Stimulated activated CD4-positive, alpha-beta T cell treated with anti-CD3 and anti-CD28 coated beads, Interleukin-12 subunit alpha, Interleukin-12 subunit beta, amount 100 ng/mL, for 24 hours (primary cell): ENCODE measurements around the gene ATXN1.
"Not testable (repeated sequence)": the region's sequence is repeated elsewhere in the genome, so short reads cannot be mapped to it uniquely, and the experiment has no call there.

Source experiments
- DNase-seq, 2 experiments: peaks; one replicate each; pipeline ENCODE4 v3.0.0-alpha.2; 2020; ENCODE audit warnings: low read depth in 2 of 2

Gene ATXN1

DNA sequence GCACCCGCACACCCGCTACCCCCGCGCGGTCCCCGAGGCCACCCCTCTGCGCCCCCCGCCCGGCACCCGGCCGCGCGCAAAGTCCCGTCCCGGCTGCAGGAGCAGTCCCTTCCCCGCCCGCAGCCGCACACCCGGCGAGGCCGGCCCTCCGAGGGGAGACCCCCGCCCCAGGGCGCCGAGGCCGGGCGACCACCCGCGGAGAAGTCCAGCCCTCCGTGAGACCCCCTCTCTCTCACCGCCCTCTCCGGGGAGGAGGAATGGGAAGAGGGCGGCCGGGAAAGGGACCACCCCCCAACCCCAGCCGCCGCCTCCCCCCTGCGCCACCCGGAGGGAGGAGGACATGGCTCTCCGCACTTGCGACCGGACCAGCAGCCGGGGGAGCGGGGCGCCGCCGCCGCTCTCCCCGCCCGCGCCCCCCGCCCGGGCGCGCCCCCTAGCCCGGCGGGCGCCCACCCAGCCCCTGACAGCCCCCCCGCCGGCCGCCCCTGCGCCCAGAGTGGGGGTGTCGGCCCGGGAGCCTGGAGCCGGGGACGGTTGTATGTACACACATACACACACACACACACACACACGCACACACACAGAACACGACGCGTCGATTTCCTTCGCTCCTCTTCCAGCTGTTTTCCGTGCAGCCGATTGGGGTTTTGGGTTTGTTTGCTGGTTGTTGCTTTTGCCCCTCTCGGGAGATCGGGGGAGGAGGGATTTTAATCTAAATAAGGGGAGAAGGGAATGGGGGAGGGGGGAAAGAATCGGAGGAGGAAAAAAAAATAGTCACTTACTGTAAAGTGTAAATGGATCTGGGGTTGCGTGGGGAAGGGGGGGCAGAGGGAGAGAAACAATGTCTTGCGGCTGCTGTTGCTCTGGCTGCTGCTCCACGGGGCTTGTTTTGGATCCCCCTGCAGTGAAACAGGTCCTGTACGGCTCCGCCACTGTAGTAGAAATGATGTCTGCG, at the start of gene ATXN1:
Gene ATXN1, minus strand, starts transcription at position 945 of the 955 bp plus-strand sequence.
- DNase-seq = no peak

DNA sequence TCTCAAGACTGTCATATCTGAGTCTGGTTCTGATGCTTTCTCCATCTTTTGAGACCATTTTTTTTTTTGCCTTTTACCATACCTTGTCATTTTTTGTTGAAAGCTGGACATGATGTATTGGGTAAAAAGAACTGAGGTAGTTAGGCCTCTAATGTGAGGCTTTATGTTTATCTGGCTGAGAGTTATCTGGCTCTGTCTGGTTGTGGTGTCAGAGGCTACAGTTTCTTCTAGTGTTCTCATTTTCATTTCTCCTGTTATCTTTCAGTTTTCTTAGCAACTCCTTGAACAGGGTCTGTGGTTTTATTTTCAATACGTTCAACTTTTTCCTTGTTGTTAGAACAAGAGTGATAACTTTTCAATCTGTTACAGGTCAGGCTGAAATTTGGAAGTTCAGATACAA, 49.2 kb upstream of the ATXN1 start:
- DNase-seq = no peak

DNA sequence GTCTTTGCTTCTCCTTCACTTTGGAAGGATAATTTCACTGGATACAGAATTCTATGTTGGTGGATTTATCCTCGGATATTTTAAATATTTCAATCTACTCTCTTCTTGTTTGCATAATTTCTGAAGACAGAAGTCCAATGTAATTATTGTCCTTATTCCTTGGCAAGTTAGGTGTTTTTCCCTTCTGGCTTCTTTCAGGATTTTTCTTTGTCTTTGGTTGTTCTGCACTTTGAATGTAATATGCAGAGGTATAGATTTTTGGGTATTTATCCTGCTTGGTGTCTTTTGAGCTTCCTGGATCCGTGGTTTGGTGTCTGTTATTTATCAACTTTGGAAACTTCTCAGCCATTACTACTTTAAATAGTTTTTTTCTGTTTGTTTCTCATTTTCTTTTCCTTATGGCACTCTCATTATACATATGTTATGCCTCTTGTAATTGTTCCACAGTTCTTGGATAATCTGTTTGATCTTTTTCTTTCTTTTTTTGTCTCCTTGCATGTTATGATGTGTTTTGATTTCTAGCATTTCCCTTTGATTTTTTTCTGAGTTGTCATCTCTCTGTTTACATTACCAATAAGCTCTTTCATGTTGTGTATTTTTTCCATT, 48.6 kb upstream of the ATXN1 start:
- DNase-seq = no peak

- no peak for DNase-seq
These were observed 46.7 kb upstream of the ATXN1 start for GRCh38 chr6:16807956-16808355.

GRCh38 chr6:16806363-16806762, 45.1 kb upstream of the ATXN1 start:
- no peak for DNase-seq

- no peak for DNase-seq
These were observed 44.1 kb upstream of the ATXN1 start for GRCh38 chr6:16805243-16805950.

DNA sequence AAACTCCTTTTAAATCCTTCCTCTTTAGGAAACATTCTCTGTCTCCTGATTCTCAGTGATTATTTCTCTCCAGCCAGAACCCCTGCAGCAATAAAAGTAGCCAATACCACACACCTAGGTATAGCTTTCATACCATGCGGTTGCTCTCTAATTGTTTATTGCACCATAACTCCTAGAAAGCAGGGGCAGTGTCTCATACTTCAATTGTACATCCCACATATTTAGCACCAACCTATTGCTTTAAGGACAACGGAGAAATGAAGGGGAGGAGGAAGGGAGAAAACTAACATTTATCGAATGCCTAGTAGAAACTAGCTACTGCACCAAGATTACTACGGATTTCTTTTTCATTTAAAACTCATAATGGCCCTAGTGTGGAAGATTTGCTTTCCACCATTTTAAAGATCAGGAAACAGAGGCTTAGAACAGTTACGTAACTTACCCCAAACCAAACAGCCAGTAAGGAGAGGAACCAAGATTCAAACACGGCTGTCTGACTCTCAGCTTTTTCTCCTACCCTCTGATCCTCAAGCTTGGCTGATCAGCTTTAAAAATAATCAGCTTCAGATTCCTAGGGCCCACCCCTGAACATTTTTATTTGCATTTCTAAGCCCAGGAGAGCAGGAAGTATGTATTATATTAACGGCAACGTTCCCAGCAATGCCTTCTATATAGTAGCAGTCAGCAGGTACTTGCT, 43.4 kb upstream of the ATXN1 start:
- DNase-seq = no peak

DNA sequence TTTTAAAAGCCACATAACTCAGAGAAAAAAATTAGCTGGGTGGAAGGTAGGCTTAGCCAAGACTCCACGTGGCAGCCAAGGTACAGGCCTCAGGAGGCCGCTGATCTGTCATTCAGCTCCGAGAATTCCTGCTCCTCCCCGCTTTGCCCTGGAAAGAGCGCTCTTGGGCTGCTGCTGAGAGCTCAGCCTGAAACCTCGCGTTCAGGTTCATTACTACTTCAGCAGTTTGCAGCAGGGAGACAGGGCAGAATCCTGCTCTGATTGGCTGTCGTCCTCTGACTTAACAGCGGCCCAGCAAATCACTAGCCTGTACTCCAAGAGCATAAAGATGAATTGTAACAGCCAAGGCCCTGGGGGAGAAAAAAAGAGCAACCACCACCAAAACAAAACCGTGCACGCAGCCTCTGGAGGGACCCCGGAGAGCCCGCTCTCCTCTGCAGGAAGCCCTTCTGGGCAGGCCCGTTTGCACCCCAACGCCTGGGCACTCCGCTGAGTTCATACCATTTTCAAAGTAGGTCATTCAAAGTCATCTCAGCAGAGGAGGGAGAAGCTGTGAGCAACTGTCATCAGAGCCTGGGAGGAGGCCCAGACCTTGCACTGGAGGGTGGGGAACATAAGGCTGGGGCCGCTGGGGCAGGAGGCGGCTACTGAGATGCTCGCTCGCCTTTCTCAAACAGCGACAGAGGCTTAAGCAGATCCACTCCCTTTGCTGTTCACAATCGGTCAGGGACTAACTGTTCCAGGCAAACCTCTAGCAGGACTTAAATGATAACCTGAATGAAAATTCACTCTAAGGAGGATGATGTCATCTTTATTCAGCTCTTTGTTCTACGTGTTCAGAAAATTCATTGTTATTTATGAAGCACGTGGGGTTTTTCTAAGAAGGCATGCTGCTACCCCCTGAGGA, 42.3 kb upstream of the ATXN1 start:
- no peak for DNase-seq

DNA sequence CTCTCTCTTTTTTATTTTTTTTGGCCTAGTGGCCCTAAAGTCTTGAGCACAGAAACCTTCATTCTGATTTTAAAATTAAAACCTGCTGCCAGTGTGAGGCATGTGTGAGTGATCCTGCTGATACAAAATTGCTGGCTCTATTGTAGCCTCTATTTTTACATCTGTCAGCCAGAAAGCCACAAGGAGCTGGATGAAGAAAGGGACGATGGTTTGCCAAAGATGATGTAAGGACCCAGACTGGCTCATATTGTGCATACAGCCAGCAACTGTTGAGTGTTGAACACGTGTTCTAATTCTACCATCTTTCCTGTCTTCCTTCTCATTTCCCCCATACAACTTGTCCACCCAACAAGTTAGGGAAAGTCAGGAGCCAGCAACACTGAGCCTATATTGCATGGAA, 40.8 kb upstream of the ATXN1 start:
- no peak for DNase-seq

DNA sequence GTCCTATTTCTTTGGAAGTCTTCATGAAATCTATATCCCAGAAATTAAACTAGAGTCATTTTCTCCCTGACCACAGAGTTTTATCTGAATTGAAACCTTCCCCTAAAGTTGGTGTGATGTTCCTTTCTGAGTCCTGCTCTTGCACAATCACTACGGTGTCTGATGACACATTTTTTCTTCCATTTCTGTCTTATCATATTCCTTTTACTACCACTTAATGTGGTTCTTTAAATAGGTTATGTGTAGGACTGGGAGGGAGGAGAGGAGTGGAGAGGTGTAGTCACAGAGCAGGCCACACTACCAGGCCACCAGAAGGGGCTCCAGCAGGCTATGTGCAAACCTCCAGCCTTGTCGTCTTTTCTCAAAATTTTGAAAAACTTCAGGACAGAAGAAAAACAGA, 39.7 kb upstream of the ATXN1 start:
- DNase-seq = no peak

DNA sequence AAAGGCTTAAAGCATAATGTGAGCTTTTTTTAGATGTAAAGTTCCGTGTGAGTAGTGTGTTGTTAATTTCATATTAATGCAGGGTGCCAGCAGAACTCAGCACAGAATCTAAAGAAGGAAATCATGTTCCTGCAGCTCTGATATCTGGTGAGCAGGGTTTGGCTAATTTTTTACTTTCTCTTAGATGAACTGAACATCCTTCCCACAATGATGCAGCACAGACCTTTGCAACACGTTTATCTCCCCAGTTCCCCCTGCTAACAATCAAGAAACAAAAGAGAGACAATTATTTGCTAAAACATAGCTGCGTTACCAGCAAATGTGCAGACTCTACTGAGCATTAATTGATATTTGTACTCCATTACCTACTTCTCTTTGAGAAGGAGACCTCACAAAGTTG, 39.1 kb upstream of the ATXN1 start:
- DNase-seq = no peak

- no peak for DNase-seq
These were observed 38.3 kb upstream of the ATXN1 start for GRCh38 chr6:16799279-16800193.

- DNase-seq = no peak
These were observed 32.7 kb upstream of the ATXN1 start for GRCh38 chr6:16793828-16794412.

DNA sequence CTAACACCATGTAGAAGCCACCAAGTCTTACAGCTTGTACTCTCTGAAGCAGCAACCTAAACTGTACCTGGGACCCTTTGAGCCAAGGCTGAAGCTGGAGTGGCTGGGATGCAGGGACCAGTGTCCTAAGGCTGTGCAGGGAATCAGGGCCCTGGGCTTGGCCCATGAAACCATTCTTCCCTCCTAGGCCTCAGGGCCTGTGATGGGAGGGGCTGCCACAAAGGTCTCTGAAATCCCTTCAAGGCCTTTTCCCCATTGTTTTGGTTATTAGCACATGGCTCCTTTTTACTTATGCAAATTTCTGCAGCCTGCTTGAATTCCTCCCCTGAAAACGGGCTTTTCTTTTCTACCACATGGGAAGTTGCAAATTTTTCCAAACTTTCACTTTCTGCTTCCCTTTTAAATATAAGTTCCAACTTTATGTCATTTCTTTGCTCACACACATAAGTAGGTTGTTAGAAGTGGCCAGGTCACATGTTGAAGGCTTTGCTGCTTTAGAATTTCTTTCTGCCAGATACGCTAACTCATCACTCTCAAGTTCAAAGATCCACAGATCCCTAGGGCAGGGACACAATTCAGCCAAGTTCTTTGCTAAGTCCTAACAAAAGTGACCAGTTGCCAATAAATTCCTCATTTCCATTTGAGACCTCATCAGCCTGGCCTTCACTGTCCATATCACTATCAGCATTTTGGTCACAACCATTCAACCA, 28.2 kb upstream of the ATXN1 start:
- no peak for DNase-seq

GRCh38 chr6:16787128-16787682, 25.9 kb upstream of the ATXN1 start:
- no peak for DNase-seq

GRCh38 chr6:16785496-16785895, 24.2 kb upstream of the ATXN1 start:
- no peak for DNase-seq

GRCh38 chr6:16784957-16785356, 23.7 kb upstream of the ATXN1 start:
- not testable (repeated sequence) for DNase-seq

DNA sequence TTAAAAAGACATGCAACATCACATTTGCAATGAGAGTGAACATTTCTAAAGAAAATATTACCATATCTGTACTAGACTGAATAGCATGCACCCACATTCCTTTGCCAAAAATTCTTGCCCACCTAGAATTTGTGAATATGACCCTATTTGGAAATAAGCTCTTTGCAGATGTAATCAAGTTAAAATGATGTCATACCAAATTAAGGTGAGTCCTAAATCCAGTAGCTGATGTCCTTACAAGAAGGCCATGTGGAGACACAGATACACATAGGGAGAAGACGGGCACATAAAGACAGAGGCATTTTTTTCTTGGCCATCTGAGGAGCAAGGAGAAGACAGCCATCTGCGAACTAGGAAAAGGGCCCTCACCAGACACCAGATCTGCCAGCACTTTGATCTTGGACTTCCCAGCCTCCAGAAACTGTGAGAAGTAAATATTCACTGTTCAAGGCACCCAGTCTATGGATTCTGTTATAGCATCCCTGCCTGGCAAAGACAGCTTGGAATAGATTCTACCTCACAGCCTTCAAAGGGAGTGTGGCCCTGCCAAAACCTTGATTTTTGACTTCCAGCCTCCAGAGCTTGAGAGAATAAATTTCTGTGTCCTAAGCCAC, 22.8 kb upstream of the ATXN1 start:
- DNase-seq = no peak
